Adrenal gland (tissue), 5 donors: ENCODE measurements around the gene HARS2.

Experiments
- POLR2A ChIP-seq, 2 donors: fragments of 450-650 bp; IDR thresholded peaks; one replicate each; pipeline ENCODE4 v1.6.1; 2017; ENCODE audit warnings: antibody characterized with exemption in 2 of 2, mild to moderate bottlenecking in 2 of 2, moderate library complexity in 1 of 2
- TF ChIP-seq, protein P1 (sequence below), 6 experiments: fragments of 450-650 bp in 4 of 6; fragments of 200-600 bp in 2 of 6; sonication (generic) in 1 of 6; IDR thresholded peaks; 1 replicate in 5 of 6; 2 replicates in 1 of 6; pipeline versions ENCODE4 v1.5.1 to v1.8.0; 2016 to 2021; ENCODE audit warnings: antibody characterized with exemption in 6 of 6, mild to moderate bottlenecking in 2 of 6, moderate library complexity in 1 of 6
- donor health status: DM: no; HTN: no; CAD: no.

DNA sequence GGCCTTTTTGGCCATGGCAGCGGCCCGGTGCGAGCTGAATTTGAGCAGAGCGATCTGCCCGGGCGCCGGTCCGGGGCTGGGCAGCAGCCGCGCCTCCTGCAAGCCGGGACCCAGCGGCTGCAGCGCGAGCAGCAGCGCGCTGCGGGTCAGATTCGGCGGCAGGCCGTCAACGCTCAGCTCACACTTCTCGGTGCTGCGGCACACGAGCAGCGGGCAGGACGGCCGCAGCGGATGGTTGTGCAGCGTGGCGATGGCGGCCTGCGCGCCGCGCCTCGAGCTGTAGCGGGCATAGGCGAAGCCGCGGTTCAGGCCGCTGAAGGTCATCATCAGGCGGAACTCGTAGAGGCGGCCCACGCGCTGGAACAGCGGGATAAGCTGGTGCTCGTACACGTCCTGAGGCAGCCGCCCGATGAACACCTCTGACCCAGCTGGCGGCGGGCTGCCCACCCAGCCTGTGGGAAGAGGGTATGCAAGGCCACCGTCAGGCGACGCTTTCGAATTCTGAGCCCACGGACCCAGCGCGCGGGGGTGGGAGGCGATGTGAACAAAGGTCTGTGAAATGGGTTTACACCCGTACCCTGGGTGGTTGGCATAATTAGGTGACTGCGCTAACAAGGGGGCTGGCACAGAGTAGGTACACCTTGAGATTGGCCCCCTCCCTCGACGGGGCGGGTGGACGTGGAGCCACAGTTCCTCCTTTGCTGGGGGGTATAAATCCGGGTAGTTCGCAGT, 18.6 kb upstream of the HARS2 start:
- TF ChIP-seq, protein P1, sequence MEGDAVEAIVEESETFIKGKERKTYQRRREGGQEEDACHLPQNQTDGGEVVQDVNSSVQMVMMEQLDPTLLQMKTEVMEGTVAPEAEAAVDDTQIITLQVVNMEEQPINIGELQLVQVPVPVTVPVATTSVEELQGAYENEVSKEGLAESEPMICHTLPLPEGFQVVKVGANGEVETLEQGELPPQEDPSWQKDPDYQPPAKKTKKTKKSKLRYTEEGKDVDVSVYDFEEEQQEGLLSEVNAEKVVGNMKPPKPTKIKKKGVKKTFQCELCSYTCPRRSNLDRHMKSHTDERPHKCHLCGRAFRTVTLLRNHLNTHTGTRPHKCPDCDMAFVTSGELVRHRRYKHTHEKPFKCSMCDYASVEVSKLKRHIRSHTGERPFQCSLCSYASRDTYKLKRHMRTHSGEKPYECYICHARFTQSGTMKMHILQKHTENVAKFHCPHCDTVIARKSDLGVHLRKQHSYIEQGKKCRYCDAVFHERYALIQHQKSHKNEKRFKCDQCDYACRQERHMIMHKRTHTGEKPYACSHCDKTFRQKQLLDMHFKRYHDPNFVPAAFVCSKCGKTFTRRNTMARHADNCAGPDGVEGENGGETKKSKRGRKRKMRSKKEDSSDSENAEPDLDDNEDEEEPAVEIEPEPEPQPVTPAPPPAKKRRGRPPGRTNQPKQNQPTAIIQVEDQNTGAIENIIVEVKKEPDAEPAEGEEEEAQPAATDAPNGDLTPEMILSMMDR (IDR thresholded peaks at IDR 0.05): no peak
- no peak for TF ChIP-seq POLR2A (IDR thresholded peaks at IDR 0.05)
